ENCODE measurements around the gene CPD. TPM values are rescaled to one million over a fixed set of nuclear protein-coding genes. Genes with fewer than 3 reads are reported as not detected.

The CPD gene
- polyA plus RNA-seq, 6 donors from 2014 or later, result 3.7 to 10.8 (median 5.9) TPM

- Mint-ChIP-seq H3K27me3 (peaks cover 16 to 25% (median 17%) of the 10 kb centered on the region in 3 donors), H3K4me1 (peaks cover 12 to 32% (median 23%) of the 10 kb centered on the region in 3 donors), H3K4me3 (peak overlapping the region in 3 of 8 donors; percentile 39 to 93 (median 92)), H3K9me3 (no peaks in the 10 kb centered on the region), H3K27ac (no peak overlapping the region), H3K36me3 (peaks cover 0 to 5% of the 10 kb centered on the region in 2 donors)
- no peak for ATAC-seq (ENCODE audit: low read depth in 2 of 2)
- no peak for DNase-seq
These were observed 2.1 kb downstream of the CPD start for GRCh38 chr17:30380643-30381339.

- H3K27ac Mint-ChIP-seq, result no peak overlapping the region
These were observed 2.6 kb downstream of the CPD start for GRCh38 chr17:30381340-30381659.

DNA sequence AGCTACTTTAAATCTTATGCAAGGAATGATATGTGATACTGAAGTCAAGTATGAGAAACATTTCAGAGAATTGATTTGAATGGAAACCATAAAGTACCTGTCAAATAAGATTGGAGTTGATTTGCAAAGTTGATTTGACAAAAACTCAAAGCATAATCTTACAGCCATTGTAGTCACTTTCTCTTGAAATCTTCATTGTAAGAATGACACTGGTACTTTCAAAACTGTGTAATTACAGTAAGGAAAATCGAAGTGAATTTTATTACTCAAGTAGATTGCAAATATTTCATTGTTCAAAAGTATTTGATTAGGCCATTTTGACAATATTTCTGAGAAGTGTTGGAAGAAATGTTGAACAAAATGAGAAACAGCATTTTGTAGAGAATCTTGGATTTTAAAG is 3.6 kb downstream of the CPD start:
- ATAC-seq (ENCODE audit: low read depth in 2 of 2) (no peak), DNase-seq (no peak)
- H3K4me1 Mint-ChIP-seq, result peaks cover 12 to 31% (median 23%) of the 10 kb centered on the region in 3 donors
- H3K36me3 Mint-ChIP-seq, result peaks cover 0 to 12% of the 10 kb centered on the region in 2 donors
- no peaks in the 10 kb centered on the region for H3K9me3 Mint-ChIP-seq
- H3K27ac Mint-ChIP-seq, result no peak overlapping the region
- peaks cover 5 to 19% (median 6%) of the 10 kb centered on the region in 3 donors for H3K27me3 Mint-ChIP-seq
- H3K4me3 Mint-ChIP-seq, result no peak overlapping the region

More at GRCh38 chr17:30381340-30381659, 2.6 kb downstream of the CPD start:
- DNase-seq (no peak), ATAC-seq (ENCODE audit: low read depth in 2 of 2) (no peak)
- peaks cover 12 to 32% (median 23%) of the 10 kb centered on the region in 3 donors for H3K4me1 Mint-ChIP-seq
- peaks cover 15 to 25% (median 16%) of the 10 kb centered on the region in 3 donors for H3K27me3 Mint-ChIP-seq
- no peaks in the 10 kb centered on the region for H3K9me3 Mint-ChIP-seq
- peaks cover 0 to 8% of the 10 kb centered on the region in 2 donors for H3K36me3 Mint-ChIP-seq
- H3K4me3 Mint-ChIP-seq, result peak overlapping the region in 1 of 8 donors; percentile 48

DNA sequence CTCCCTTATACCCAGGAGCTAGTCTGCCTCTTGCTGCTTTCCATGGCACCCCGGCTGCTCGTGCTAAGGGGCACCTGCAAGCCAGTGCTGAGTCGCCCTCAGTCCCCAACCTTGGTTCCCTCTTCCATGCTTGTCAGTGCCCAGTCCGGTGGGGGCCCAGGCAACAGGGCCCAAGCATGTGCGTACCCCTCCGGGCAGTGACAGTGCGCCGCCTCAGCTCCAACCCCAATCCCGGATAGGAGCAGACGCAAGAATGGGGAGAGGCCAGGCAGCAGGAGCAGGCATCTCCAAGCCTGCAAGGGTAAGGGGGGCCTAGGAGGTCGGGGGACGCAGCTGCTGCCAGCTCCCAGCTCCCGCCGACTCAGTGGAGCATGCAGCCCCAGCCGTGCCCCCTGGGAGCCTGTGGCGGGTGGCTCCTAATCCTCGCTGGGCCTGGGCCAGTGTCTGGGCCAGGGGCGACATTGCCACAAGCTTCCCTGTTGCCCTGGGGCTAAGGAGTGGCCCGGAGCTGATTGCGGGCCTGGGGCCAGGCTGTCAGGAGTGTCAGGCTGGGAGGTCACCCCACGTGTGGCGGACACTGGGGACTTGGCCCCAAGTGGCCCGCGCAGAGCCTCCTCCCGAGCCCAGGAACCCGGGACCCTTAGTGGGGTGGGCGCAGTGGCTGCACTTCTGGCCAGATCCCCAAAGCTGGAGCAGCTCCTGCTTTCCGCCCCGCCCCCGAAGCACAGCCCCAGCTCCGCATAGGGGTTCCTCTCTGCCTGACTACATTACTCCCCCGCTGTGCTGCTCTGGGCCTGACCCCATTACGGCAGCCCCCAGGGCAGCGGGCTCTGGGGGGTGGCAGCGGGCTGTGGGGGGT is 9.8 kb downstream of the CPD start:
- Mint-ChIP-seq H3K27me3 (no peaks in the 10 kb centered on the region), H3K27ac (no peak overlapping the region), H3K36me3 (peaks cover 0 to 25% of the 10 kb centered on the region in 2 donors), H3K4me1 (no peaks in the 10 kb centered on the region), H3K9me3 (no peaks in the 10 kb centered on the region), H3K4me3 (no peak overlapping the region)
- DNase-seq (no peak), ATAC-seq (ENCODE audit: low read depth in 2 of 2) (no peak)

- no peak for ATAC-seq (ENCODE audit: low read depth in 2 of 2)
- peaks cover 0 to 25% of the 10 kb centered on the region in 2 donors for H3K36me3 Mint-ChIP-seq
These were observed 11.1 kb downstream of the CPD start for GRCh38 chr17:30389756-30390300.

GRCh38 chr17:30391534-30391933 is 12.8 kb downstream of the CPD start:
- ATAC-seq (ENCODE audit: low read depth in 2 of 2) (no peak), DNase-seq (no peak)
- Mint-ChIP-seq H3K27me3 (no peaks in the 10 kb centered on the region), H3K36me3 (peaks cover 0 to 15% of the 10 kb centered on the region in 2 donors), H3K4me1 (no peaks in the 10 kb centered on the region), H3K27ac (no peak overlapping the region), H3K9me3 (no peaks in the 10 kb centered on the region), H3K4me3 (no peak overlapping the region)

More at GRCh38 chr17:30389756-30390300, 11.1 kb downstream of the CPD start:
- H3K27ac Mint-ChIP-seq, result no peak overlapping the region
- no peaks in the 10 kb centered on the region for H3K27me3 Mint-ChIP-seq
- no peaks in the 10 kb centered on the region for H3K4me1 Mint-ChIP-seq
- H3K4me3 Mint-ChIP-seq, result no peak overlapping the region
- no peak for DNase-seq
- no peaks in the 10 kb centered on the region for H3K9me3 Mint-ChIP-seq

DNA sequence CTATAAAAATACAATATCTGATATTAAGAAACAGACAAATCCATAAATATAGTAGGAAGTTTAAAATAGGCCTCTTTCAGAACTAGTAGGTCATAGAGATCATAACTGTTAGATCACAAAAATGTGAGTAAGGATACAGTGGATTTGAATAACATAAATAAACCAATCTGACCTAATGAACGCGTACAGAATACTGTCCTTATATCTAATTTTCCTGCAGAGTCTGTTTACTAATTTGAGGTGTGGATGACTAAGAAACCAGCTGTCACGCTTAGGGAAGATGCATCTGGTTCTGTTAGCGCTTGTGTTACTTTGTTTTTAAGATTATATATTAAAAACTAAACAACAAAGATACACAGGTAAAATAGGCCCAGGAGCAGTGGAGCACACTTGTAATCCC is 14.8 kb downstream of the CPD start:
- ATAC-seq (ENCODE audit: low read depth in 2 of 2) (no peak), DNase-seq (no peak)
- Mint-ChIP-seq H3K27me3 (no peaks in the 10 kb centered on the region), H3K27ac (no peak overlapping the region), H3K4me1 (peaks cover 0 to 2% (median 0%) of the 10 kb centered on the region in 3 donors), H3K4me3 (no peak overlapping the region), H3K9me3 (no peaks in the 10 kb centered on the region), H3K36me3 (peaks cover 0 to 13% of the 10 kb centered on the region in 2 donors)

- peak overlapping the region in 1 of 6 donors; percentile 7 for H3K27ac Mint-ChIP-seq
- DNase-seq, result no peak
- ATAC-seq (ENCODE audit: low read depth in 2 of 2), result no peak
- H3K9me3 Mint-ChIP-seq, result no peaks in the 10 kb centered on the region
- H3K36me3 Mint-ChIP-seq, result peaks cover 0 to 13% of the 10 kb centered on the region in 2 donors
- H3K27me3 Mint-ChIP-seq, result no peaks in the 10 kb centered on the region
- H3K4me1 Mint-ChIP-seq, result peaks cover 0 to 2% (median 0%) of the 10 kb centered on the region in 3 donors
- no peak overlapping the region for H3K4me3 Mint-ChIP-seq
These were observed 15.5 kb downstream of the CPD start for GRCh38 chr17:30393911-30394867.

DNA sequence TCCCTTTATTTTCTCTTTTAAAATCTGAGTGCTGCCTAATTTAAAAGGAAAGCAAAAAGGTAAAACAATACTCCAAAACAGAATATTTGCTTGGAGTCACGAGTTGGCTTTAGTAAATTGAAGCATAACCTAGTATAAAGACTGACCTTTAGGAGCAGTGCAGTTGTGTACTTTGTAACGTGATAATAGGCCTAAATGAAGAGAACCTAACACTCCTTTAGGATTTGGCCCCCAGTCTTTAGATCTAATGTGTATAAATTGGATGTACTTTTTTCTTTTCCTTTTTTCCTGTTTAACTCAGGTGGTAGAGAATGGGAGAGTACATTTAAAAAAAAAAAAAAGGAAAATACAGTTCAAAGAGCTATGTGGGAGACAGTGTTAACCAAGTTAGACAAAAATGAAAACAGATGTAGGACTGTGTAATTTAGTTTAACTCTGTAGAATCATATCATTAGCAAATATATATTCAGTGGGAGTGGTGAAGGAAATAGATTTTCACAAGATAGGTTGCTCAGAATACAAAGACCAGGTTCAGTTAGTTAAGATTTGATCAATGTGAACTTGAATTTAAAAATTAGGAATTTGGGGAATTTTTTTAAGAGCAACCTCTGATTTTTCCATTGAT is 16.8 kb downstream of the CPD start:
- peaks cover 0 to 2% (median 0%) of the 10 kb centered on the region in 3 donors for H3K4me1 Mint-ChIP-seq
- no peak overlapping the region for H3K27ac Mint-ChIP-seq

DNA sequence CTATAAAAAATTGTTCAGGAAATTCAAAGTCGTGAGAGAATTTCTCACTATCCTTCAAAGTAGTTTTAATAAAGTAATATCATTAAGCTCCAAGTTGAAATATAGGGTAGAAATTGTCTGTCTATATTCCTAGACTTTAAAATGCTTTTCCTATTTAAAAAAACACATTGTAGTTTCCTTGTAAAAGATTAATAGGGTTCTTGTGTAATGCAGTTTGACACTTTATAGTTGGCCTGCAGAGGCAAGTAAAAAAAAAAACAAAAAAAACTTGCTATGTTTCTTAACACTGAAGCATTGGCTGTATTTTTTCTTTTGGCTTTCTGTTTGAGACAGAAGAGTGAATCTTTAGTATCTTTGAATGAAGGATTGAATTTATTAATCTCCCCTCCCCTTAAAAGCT is 17.4 kb downstream of the CPD start:
- H3K9me3 Mint-ChIP-seq, result peaks cover 0 to 1% (median 0%) of the 10 kb centered on the region in 7 donors
- H3K27ac Mint-ChIP-seq, result peak overlapping the region in 1 of 6 donors; percentile 21
- DNase-seq (no peak), ATAC-seq (ENCODE audit: low read depth in 2 of 2) (no peak)
- H3K4me1 Mint-ChIP-seq, result peaks cover 1 to 6% (median 4%) of the 10 kb centered on the region in 3 donors
- H3K36me3 Mint-ChIP-seq, result peaks cover 0 to 11% of the 10 kb centered on the region in 2 donors
- H3K27me3 Mint-ChIP-seq, result no peaks in the 10 kb centered on the region
- H3K4me3 Mint-ChIP-seq, result no peak overlapping the region

More for the DNA sequence above, 16.8 kb downstream of the CPD start:
- no peaks in the 10 kb centered on the region for H3K27me3 Mint-ChIP-seq
- no peak overlapping the region for H3K4me3 Mint-ChIP-seq
- H3K9me3 Mint-ChIP-seq, result no peaks in the 10 kb centered on the region
- DNase-seq (no peak), ATAC-seq (ENCODE audit: low read depth in 2 of 2) (no peak)
- H3K36me3 Mint-ChIP-seq, result peaks cover 0 to 13% of the 10 kb centered on the region in 2 donors

- no peak overlapping the region for H3K4me3 Mint-ChIP-seq
- H3K9me3 Mint-ChIP-seq, result peaks cover 0 to 5% (median 0%) of the 10 kb centered on the region in 7 donors
- no peak for DNase-seq
- ATAC-seq (ENCODE audit: low read depth in 2 of 2), result no peak
- peaks cover 5 to 11% (median 9%) of the 10 kb centered on the region in 3 donors for H3K4me1 Mint-ChIP-seq
- H3K36me3 Mint-ChIP-seq, result peaks cover 0 to 9% of the 10 kb centered on the region in 2 donors
- no peaks in the 10 kb centered on the region for H3K27me3 Mint-ChIP-seq
- H3K27ac Mint-ChIP-seq, result peak overlapping the region in 1 of 6 donors; percentile 21
These were observed 17.9 kb downstream of the CPD start for GRCh38 chr17:30396612-30397011.

- DNase-seq, result no peak
- ATAC-seq (ENCODE audit: low read depth in 2 of 2), result no peak
- no peak overlapping the region for H3K4me3 Mint-ChIP-seq
- peaks cover 5 to 13% (median 9%) of the 10 kb centered on the region in 3 donors for H3K4me1 Mint-ChIP-seq
- peaks cover 0 to 4% of the 10 kb centered on the region in 2 donors for H3K36me3 Mint-ChIP-seq
- H3K27ac Mint-ChIP-seq, result no peak overlapping the region
- no peaks in the 10 kb centered on the region for H3K27me3 Mint-ChIP-seq
- H3K9me3 Mint-ChIP-seq, result peaks cover 0 to 6% (median 1%) of the 10 kb centered on the region in 7 donors
These were observed 19.8 kb downstream of the CPD start for GRCh38 chr17:30398328-30399041.
